IMR-90 (cell line): ENCODE results near the gene OPN4. TPM values are rescaled to one million over a fixed set of nuclear protein-coding genes. Genes with fewer than 3 reads are reported as not detected.

ENCODE experiments used
- ATAC-seq: fragments of 200-7000 bp; cut with Tn5 transposase; 2 replicates; pipeline ENCODE4 v1.9.1; 2020; ENCODE audit warnings: low read depth, mild to moderate bottlenecking, moderate library complexity
- BruUV-seq: library from RNA; stranded (reverse); fragments of 400-500 nt; replicated peaks from 2 replicates; lab custom pipeline; 2021; lab: Mats Ljungman, UMichigan
- CTCF ChIA-PET: fragments of 300-600 bp; formaldehyde crosslinking; extraction: SDS; loops from one replicate; lab custom pipeline; 2021; ENCODE audit warnings: antibody characterized with exemption; lab: Yijun Ruan, JAX
- POLR2A ChIA-PET: fragments of 300-600 bp; sonication (Branson Sonifier 250); formaldehyde crosslinking; loops from one replicate; lab custom pipeline; 2022; ENCODE audit warnings: antibody characterized with exemption; ENCODE audit not compliant: unreplicated experiment; lab: Charles Lee
- DNase-seq: peaks from one replicate; pipeline ENCODE4 v3.0.0; 2013
- H2AFZ ChIP-seq: replicated peaks from 2 replicates; pipeline ENCODE3; 2013; ENCODE audit warnings: low read length, mild to moderate bottlenecking; ENCODE audit not compliant: poor library complexity
- H2AK5ac ChIP-seq: 2 replicates; pipeline ENCODE4 v1.6.1; 2013; ENCODE audit warnings: low read depth, low read length, inconsistent platforms
- H2AK9ac ChIP-seq: replicated peaks from 2 replicates; pipeline ENCODE3; 2013; ENCODE audit warnings: mild to moderate bottlenecking, low read depth, low read length, moderate library complexity; ENCODE audit not compliant: poor library complexity
- H2BK120ac ChIP-seq: 2 replicates; pipeline ENCODE4 v1.6.1; 2013; ENCODE audit warnings: low read depth, low read length, inconsistent platforms
- H2BK15ac ChIP-seq: 3 replicates; pipeline ENCODE4 v1.6.1; 2013; ENCODE audit warnings: low read depth, low read length, inconsistent platforms
- H2BK20ac ChIP-seq: 2 replicates; pipeline ENCODE4 v1.6.1; 2013; ENCODE audit warnings: low read depth, mild to moderate bottlenecking, inconsistent platforms, low read length, moderate library complexity
- H2BK5ac ChIP-seq: 2 replicates; pipeline ENCODE4 v1.6.1; 2013; ENCODE audit warnings: mild to moderate bottlenecking, low read depth, low read length, inconsistent platforms; ENCODE audit not compliant: poor library complexity, severe bottlenecking
- H3K14ac ChIP-seq: replicated peaks from 2 replicates; pipeline ENCODE4 v1.6.1; 2013; ENCODE audit warnings: low read depth, low read length, inconsistent platforms
- H3K18ac ChIP-seq: 2 replicates; pipeline ENCODE4 v1.6.1; 2013; ENCODE audit warnings: low read depth, low read length, control low read depth
- H3K23ac ChIP-seq: 2 replicates; pipeline ENCODE4 v1.6.1; 2013; ENCODE audit warnings: low read depth, low read length, inconsistent platforms
- H3K27ac ChIP-seq: 2 replicates; pipeline ENCODE4 v1.5.1; 2013; ENCODE audit warnings: mild to moderate bottlenecking, control low read depth, low read length; ENCODE audit not compliant: insufficient read depth
- H3K27me3 ChIP-seq: 2 replicates; pipeline ENCODE4 v1.6.1; 2013; ENCODE audit warnings: low read length; ENCODE audit not compliant: control insufficient read depth, insufficient read depth
- H3K36me3 ChIP-seq: 2 replicates; pipeline ENCODE4 v1.6.1; 2013; ENCODE audit warnings: low read length, mixed read lengths; ENCODE audit not compliant: control insufficient read depth, insufficient read depth
- H3K4ac ChIP-seq: 2 replicates; pipeline ENCODE4 v1.6.1; 2013; ENCODE audit warnings: low read depth, low read length, inconsistent platforms
- H3K4me1 ChIP-seq: 2 replicates; pipeline ENCODE4 v1.6.1; 2013; ENCODE audit warnings: low read length, mixed read lengths; ENCODE audit not compliant: control insufficient read depth, insufficient read depth
- H3K4me2 ChIP-seq: 2 replicates; pipeline ENCODE4 v1.6.1; 2013; ENCODE audit warnings: low read depth, mild to moderate bottlenecking, control low read depth, low read length, moderate library complexity
- H3K4me3 ChIP-seq: 2 replicates; pipeline ENCODE4 v1.5.1; 2013; ENCODE audit warnings: low read depth, mild to moderate bottlenecking, control low read depth, low read length, moderate library complexity; ENCODE audit not compliant: insufficient read depth
- H3K56ac ChIP-seq: 2 replicates; pipeline ENCODE4 v1.6.1; 2013; ENCODE audit warnings: low read length, inconsistent platforms; ENCODE audit not compliant: insufficient read depth; ENCODE audit errors: extremely low read depth
- H3K79me1 ChIP-seq, 2 experiments: 2 replicates each; pipeline ENCODE4 v1.6.1; 2013; ENCODE audit warnings: low read length in 2 of 2, inconsistent platforms in 1 of 2, low read depth in 1 of 2
- H3K9ac ChIP-seq: 2 replicates; pipeline ENCODE4 v1.6.1; 2013; ENCODE audit warnings: low read depth, low read length, control low read depth
- H3K9me1 ChIP-seq: 2 replicates; pipeline ENCODE4 v1.6.1; 2013; ENCODE audit warnings: low read length, inconsistent platforms; ENCODE audit not compliant: insufficient read depth
- H3K9me3 ChIP-seq: 2 replicates; pipeline ENCODE4 v1.6.1; 2013; ENCODE audit warnings: low read length; ENCODE audit not compliant: control insufficient read depth, insufficient read depth
- H4K20me1 ChIP-seq: 2 replicates; pipeline ENCODE4 v1.6.1; 2013; ENCODE audit warnings: low read length, inconsistent platforms; ENCODE audit not compliant: insufficient read depth
- H4K5ac ChIP-seq: 2 replicates; pipeline ENCODE4 v1.6.1; 2013; ENCODE audit warnings: mild to moderate bottlenecking, low read depth, low read length, control low read depth
- H4K8ac ChIP-seq, 2 experiments: 2 replicates each; pipeline ENCODE4 v1.6.1; 2013; ENCODE audit warnings: low read depth in 2 of 2, low read length in 2 of 2, control low read depth in 1 of 2, inconsistent platforms in 1 of 2
- H4K91ac ChIP-seq: 2 replicates; pipeline ENCODE4 v1.6.1; 2013; ENCODE audit warnings: low read depth, low read length, inconsistent platforms; ENCODE audit not compliant: insufficient read depth
- BHLHE40 ChIP-seq: fragments of 150-350 bp; IDR thresholded peaks from 2 replicates; pipeline ENCODE4 v1.6.1; 2016; ENCODE audit warnings: mild to moderate bottlenecking, low read depth, low read length
- CHD1 ChIP-seq: IDR thresholded peaks from 2 replicates; pipeline ENCODE4 v1.6.1; 2012; ENCODE audit warnings: low read depth, low read length, improper control_type of control experiment
- CTCF ChIP-seq: conservative IDR thresholded peaks from 2 replicates; pipeline ENCODE4 v1.5.1; 2012; ENCODE audit warnings: mild to moderate bottlenecking, low read depth, low read length, improper control_type of control experiment
- FOS ChIP-seq: fragments of 150-350 bp; IDR thresholded peaks from 2 replicates; pipeline ENCODE4 v1.6.1; 2016; ENCODE audit warnings: low read depth, low read length
- MAFK ChIP-seq: IDR thresholded peaks from 2 replicates; pipeline ENCODE4 v1.6.1; 2012; ENCODE audit warnings: low read depth, low read length, improper control_type of control experiment
- MAZ ChIP-seq: IDR thresholded peaks from 2 replicates; pipeline ENCODE4 v1.6.1; 2012; ENCODE audit warnings: low read depth, mild to moderate bottlenecking, low read length, improper control_type of control experiment, moderate library complexity, borderline replicate concordance
- MXI1 ChIP-seq: IDR thresholded peaks from 2 replicates; pipeline ENCODE4 v1.6.1; 2012; ENCODE audit warnings: low read depth, mild to moderate bottlenecking, low read length, moderate library complexity, borderline replicate concordance
- NFE2L2 ChIP-seq: fragments of 150-350 bp; IDR thresholded peaks from 2 replicates; pipeline ENCODE4 v1.6.1; 2016; ENCODE audit warnings: low read depth, mild to moderate bottlenecking, low read length
- POLR2A ChIP-seq: IDR thresholded peaks from 2 replicates; pipeline ENCODE4 v1.6.1; 2012; ENCODE audit warnings: mild to moderate bottlenecking, low read depth, low read length
- RAD21 ChIP-seq: IDR thresholded peaks from 2 replicates; pipeline ENCODE4 v1.6.1; 2012; ENCODE audit warnings: low read length, improper control_type of control experiment
- RCOR1 ChIP-seq: IDR thresholded peaks from 2 replicates; pipeline ENCODE4 v1.6.1; 2012; ENCODE audit warnings: mild to moderate bottlenecking, low read length, improper control_type of control experiment; ENCODE audit not compliant: insufficient replicate concordance
- RFX5 ChIP-seq: IDR thresholded peaks from 2 replicates; pipeline ENCODE4 v1.8.0; 2012; ENCODE audit warnings: low read depth, mild to moderate bottlenecking, low read length, moderate library complexity
- SMC3 ChIP-seq: fragments of 150-350 bp; IDR thresholded peaks from 2 replicates; pipeline ENCODE4 v1.6.1; 2016; ENCODE audit warnings: low read depth, mild to moderate bottlenecking, antibody characterized with exemption, low read length, moderate library complexity
- WGBS, 2 experiments: methylation state at CpG; one replicate each; pipeline versions ENCODE4 v1.1.5 to v1.1.7; 2013; ENCODE audit warnings: missing lambda C conversion rate in 2 of 2; ENCODE audit not compliant: insufficient read length in 1 of 2; ENCODE audit errors: extremely low coverage in 2 of 2; 5-methylcytosine and 5-hydroxymethylcytosine counted together
- dilution Hi-C: fragments of 300-500 bp; cut with HindIII; formaldehyde crosslinking; loops from one replicate; pipeline ENCODE4 v1.14.3; 2018; ENCODE audit warnings: low sequenced_read_pairs; ENCODE audit not compliant: unreplicated experiment
- in situ Hi-C: fragments of 300-500 bp; cut with MboI; formaldehyde crosslinking; loops from 3 replicates; pipeline ENCODE4 v1.14.3; 2019; ENCODE audit warnings: low sequenced_read_pairs, inconsistent platforms, mixed read lengths
- intact Hi-C: fragments of 100-400 bp; cut with micrococcal nuclease; formaldehyde crosslinking; loops from 2 replicates; pipeline ENCODE4 v1.10.0; 2022
- polyA plus RNA-seq, 3 experiments: library from polyadenylated mRNA; depleted of rRNA; stranded (reverse); fragments of >200 nt; gene quantifications; 2 replicates each; pipeline ENCODE4 v1.2.3, GENCODE V29; 2012; ENCODE audit warnings: low replicate concordance in 1 of 3
- total RNA-seq: library from RNA; depleted of rRNA; stranded (reverse); fragments of >200 nt; gene quantifications from 2 replicates; pipeline ENCODE4 v1.2.3, GENCODE V29; 2012

Gene OPN4
- total and polyA plus RNA-seq, 2 of the 4 experiments (the other 2 are of a cell fraction) = 0.03 TPM; not detected in 1

DNA sequence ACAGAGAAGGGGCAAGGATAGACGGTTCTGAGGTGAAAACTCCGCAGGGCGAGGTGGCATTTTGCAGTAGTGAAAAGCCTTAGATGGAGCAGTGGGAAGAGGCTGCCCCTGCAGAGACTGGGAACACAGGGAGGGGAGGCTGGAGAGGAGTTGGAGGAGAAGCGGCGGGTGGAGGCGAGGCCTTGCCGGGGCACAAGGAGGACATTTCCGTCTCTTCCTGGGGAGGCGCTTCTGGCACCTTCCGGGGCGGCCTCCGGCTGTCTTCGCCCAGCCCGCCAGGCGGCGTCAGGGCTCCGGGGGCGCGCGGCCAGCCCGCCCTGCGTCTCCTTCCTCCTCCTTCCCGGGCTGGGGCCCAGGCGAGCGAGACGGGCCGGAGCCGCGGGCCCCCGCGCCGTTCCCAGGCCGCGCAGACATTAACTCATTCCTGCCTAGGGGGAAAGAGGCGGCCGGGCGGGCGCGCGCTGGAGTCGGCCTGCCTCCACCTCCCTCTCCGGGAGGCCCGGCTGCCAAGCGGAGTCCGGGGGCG lies 56.7 kb downstream of the OPN4 start:
- BruUV-seq = no TSS peak
- peak; percentile 95 for ATAC-seq
- H3K23ac ChIP-seq = peak overlapping the region; percentile 53

More for the DNA sequence above, 56.7 kb downstream of the OPN4 start:
- Histone ChIP-seq H2AK9ac (peak overlapping the region; percentile 95), H3K9me3 (no peaks in the 10 kb centered on the region), H4K5ac (peak overlapping the region; percentile 99), H4K8ac (peak overlapping the region; percentile 100), H3K9me1 (peaks cover 3% of the 10 kb centered on the region; the same call in 1 of the 2 replicates), H3K4me2 (peak overlapping the region; percentile 50), H3K79me1 (peaks cover 0 to 10% of the 10 kb centered on the region in 2 experiments; a peak in 2 of 4 replicates), H3K14ac (peak overlapping the region; percentile 95), H3K4me3 (peak overlapping the region; percentile 51), H2BK20ac (peak overlapping the region; percentile 83), H4K20me1 (no peaks in the 10 kb centered on the region), H3K4me1 (peaks cover 8% of the 10 kb centered on the region), H2BK5ac (peak overlapping the region; percentile 76), H3K36me3 (no peaks in the 10 kb centered on the region), H3K27ac (peak overlapping the region; percentile 71), H3K27me3 (no peaks in the 10 kb centered on the region), H2AK5ac (peak overlapping the region; percentile 96), H3K56ac (peak overlapping the region; percentile 95), H2BK120ac (peak overlapping the region; percentile 91), H3K4ac (peak overlapping the region; percentile 97), H3K9ac (peak overlapping the region; percentile 65), H4K91ac (peak overlapping the region; percentile 99), H3K18ac (peak overlapping the region; percentile 49), H2BK15ac (peak overlapping the region; percentile 86; the same call in 2 of the 3 replicates), H2AFZ (peak overlapping the region; percentile 100)
- DNase-seq = peak; percentile 85
- intact Hi-C loops = loop anchor here (1.0 kb wide), 2 partner anchors 46 to 188 kb away; no protein-coding TSS in a partner anchor
- dilution Hi-C loops = no loop called here
- in situ Hi-C loops = no loop called here
- ChIA-PET POLR2A (no interaction called here), CTCF (interaction anchor here (1.3 kb wide), 1 partner anchor 188 kb away, joined by 4 read pairs; no protein-coding TSS in a partner anchor)
- WGBS, 2 experiments = 8% methylated on average over 2 of the region's 46 CpGs; no CpG with 5 or more reads in 1 of the 2 experiments
- TF ChIP-seq MAZ (peak; percentile 88), NFE2L2 (no peak), BHLHE40 (0 out of 2 replicates have a peak, but pooled peaks have one; percentile 4), SMC3 (peak; percentile 90), CHD1 (0 out of 2 replicates have a peak, but pooled peaks have one; percentile 30), MAFK (no peak), FOS (0 out of 2 replicates have a peak, but pooled peaks have one; percentile 7), POLR2A (peak; percentile 68), RFX5 (no peak), RAD21 (peak; percentile 87), RCOR1 (no peak), MXI1 (no peak), CTCF (peak; percentile 98)
